Kidney epithelial cell (primary cell): ENCODE data around the gene CORO2B. TPM values are rescaled to one million over a fixed set of nuclear protein-coding genes. Genes with fewer than 3 reads are reported as not detected.
A peak's percentile ranks its signal among the peaks of the same experiment; 100 is the strongest.

ENCODE experiments used
- DNase-seq: peaks from one replicate; pipeline ENCODE4 v3.0.0-alpha.2; 2010; ENCODE audit warnings: low read depth
- H3K27me3 ChIP-seq: 2 replicates; pipeline ENCODE4 v1.6.0; 2011; ENCODE audit warnings: low read length; ENCODE audit not compliant: control insufficient read depth, insufficient read depth
- H3K36me3 ChIP-seq: 2 replicates; pipeline ENCODE4 v1.5.1; 2011; ENCODE audit warnings: low read length; ENCODE audit not compliant: control insufficient read depth, insufficient read depth
- H3K4me3 ChIP-seq: 2 replicates; pipeline ENCODE4 v1.5.1; 2011; ENCODE audit warnings: low read depth, mild to moderate bottlenecking, control low read depth, low read length
- CTCF ChIP-seq: IDR thresholded peaks from 2 replicates; pipeline ENCODE4 v1.5.1; 2011; ENCODE audit warnings: mild to moderate bottlenecking, moderate library complexity, low read length, control low read depth, inconsistent platforms; ENCODE audit not compliant: insufficient read depth, poor library complexity, severe bottlenecking
- total RNA-seq: library from RNA; depleted of rRNA; stranded (reverse); fragments of >200 nt; gene quantifications from 2 replicates; pipeline ENCODE4 v1.2.3, GENCODE V29; 2015

The CORO2B gene
- total RNA-seq, 1 donor from 2014 or later = 19.8 TPM

- Histone ChIP-seq H3K36me3 (no peaks in the 10 kb centered on the region), H3K27me3 (no peaks in the 10 kb centered on the region), H3K4me3 (no peak overlapping the region)
- TF ChIP-seq CTCF = no peak
- no peak for DNase-seq
Measured at GRCh38 chr15:68667800-68668625, 89.2 kb downstream of the CORO2B start.

GRCh38 chr15:68668926-68669600 is 90.3 kb downstream of the CORO2B start:
- Histone ChIP-seq H3K4me3 (no peak overlapping the region), H3K36me3 (no peaks in the 10 kb centered on the region), H3K27me3 (no peaks in the 10 kb centered on the region)
- no peak for TF ChIP-seq CTCF
- DNase-seq = no peak

- Histone ChIP-seq H3K4me3 (no peak overlapping the region), H3K27me3 (no peaks in the 10 kb centered on the region), H3K36me3 (no peaks in the 10 kb centered on the region)
- no peak for DNase-seq
- TF ChIP-seq CTCF = no peak
Measured at GRCh38 chr15:68672251-68672650, 93.5 kb downstream of the CORO2B start.

- Histone ChIP-seq H3K27me3 (no peaks in the 10 kb centered on the region), H3K36me3 (no peaks in the 10 kb centered on the region), H3K4me3 (no peak overlapping the region)
- peak; percentile 46 for TF ChIP-seq CTCF
- DNase-seq = no peak
Measured at GRCh38 chr15:68672781-68673205, 94.0 kb downstream of the CORO2B start.

- DNase-seq = no peak
- Histone ChIP-seq H3K4me3 (no peak overlapping the region), H3K27me3 (no peaks in the 10 kb centered on the region), H3K36me3 (no peaks in the 10 kb centered on the region)
- TF ChIP-seq CTCF = no peak
Measured at GRCh38 chr15:68674975-68675374, 96.2 kb downstream of the CORO2B start.
